ENCODE data around the gene ARHGAP10.

Gene ARHGAP10

GRCh38 chr4:147844781-147845180 lies 112.9 kb downstream of the ARHGAP10 start:
- WGBS (ENCODE audit: insufficient coverage, insufficient read length) = no CpG with 5 or more reads among the region's 7 CpGs
- Histone ChIP-seq H3K4me3 (ENCODE audit: low read length) (no peak overlapping the region), H3K27me3 (ENCODE audit: control insufficient read depth, insufficient read depth, low read length) (no peaks in the 10 kb centered on the region; the same call in 1 of the 2 replicates), H3K9me3 (ENCODE audit: control insufficient read depth, insufficient read depth, low read length) (no peaks in the 10 kb centered on the region), H3K36me3 (ENCODE audit: control insufficient read depth, insufficient read depth, low read length) (no peaks in the 10 kb centered on the region), H3K27ac (ENCODE audit: low read length) (no peak overlapping the region), H3K4me1 (ENCODE audit: control insufficient read depth, insufficient read depth, low read length) (no peaks in the 10 kb centered on the region)
- no peak for DNase-seq (ENCODE audit: low read depth, low spot score)

GRCh38 chr4:147846318-147847155 lies 114.6 kb downstream of the ARHGAP10 start:
- Histone ChIP-seq H3K27ac (ENCODE audit: low read length) (no peak overlapping the region), H3K9me3 (ENCODE audit: control insufficient read depth, insufficient read depth, low read length) (no peaks in the 10 kb centered on the region), H3K36me3 (ENCODE audit: control insufficient read depth, insufficient read depth, low read length) (no peaks in the 10 kb centered on the region), H3K4me3 (ENCODE audit: low read length) (no peak overlapping the region), H3K4me1 (ENCODE audit: control insufficient read depth, insufficient read depth, low read length) (no peaks in the 10 kb centered on the region), H3K27me3 (ENCODE audit: control insufficient read depth, insufficient read depth, low read length) (no peaks in the 10 kb centered on the region)
- DNase-seq (ENCODE audit: low read depth, low spot score) = no peak
- no CpG with 5 or more reads among the region's 6 CpGs for WGBS (ENCODE audit: insufficient coverage, insufficient read length)

DNA sequence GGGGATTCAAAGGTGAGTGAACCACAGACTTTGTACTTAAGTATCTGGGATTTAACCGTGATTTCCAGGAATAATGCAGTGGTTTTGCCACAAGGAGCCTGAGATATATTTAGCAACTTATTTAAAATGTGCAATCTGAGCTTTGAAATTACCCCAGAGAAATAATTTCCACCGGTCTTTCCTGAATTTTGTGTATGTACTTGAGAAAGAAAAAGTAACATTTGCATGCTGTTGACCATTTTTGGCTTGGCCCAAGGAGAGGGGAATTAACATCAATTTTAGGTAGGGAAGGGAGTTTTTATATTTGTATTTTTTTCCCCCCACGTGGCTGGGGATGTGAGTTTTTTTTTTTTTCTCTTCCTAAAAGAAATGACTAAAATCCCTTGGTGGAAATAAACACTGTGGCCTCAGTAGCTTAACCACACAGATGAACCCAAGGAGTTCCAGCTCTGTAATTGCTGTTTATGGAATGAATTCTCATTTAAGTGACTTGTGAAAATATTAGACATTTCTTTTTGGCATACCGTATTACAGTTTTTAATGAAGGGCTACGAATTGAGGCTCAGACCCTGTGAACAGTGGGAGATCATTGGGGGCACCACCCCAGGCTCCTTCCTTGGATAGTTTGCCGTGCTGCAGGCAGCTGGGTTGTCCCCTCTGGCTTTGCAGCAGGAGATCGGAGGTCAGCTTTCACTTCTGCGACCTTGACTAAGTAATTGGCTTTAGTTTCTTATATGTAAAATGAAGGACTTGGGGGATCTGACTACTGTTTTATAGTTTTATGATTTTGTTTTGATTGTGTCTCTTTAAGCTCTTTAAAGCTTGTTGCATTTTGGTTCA lies 116.1 kb downstream of the ARHGAP10 start:
- no peak for DNase-seq (ENCODE audit: low read depth, low spot score)
- WGBS (ENCODE audit: insufficient coverage, insufficient read length) = no CpG with 5 or more reads among the region's 8 CpGs

DNA sequence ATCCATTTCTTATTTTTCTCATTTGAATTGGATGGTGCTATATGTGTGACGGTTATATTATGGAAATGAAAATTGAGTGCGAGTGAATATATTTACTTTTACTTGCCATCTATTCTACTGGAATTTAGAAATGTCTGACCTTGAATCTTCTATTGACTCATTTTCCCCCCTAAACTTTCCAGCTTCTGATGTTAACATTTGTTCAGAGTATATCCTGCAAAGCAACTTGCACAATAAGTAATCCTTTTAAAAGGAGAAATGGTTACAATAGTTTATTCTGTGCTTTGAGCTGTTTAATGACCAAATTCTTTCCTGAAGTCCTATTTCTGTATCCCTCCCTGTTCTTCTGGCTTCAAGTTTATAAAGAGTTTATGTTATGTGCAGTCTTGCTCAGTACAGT lies 116.7 kb downstream of the ARHGAP10 start:
- no peak overlapping the region for H3K4me3 ChIP-seq (ENCODE audit: low read length)
- no peaks in the 10 kb centered on the region for H3K36me3 ChIP-seq (ENCODE audit: control insufficient read depth, insufficient read depth, low read length)
- no peak overlapping the region for H3K27ac ChIP-seq (ENCODE audit: low read length)
- no peak for DNase-seq (ENCODE audit: low read depth, low spot score)
- no peaks in the 10 kb centered on the region for H3K4me1 ChIP-seq (ENCODE audit: control insufficient read depth, insufficient read depth, low read length)
- 100% methylated on average over 2 of the region's 2 CpGs for WGBS (ENCODE audit: insufficient coverage, insufficient read length)
- H3K9me3 ChIP-seq (ENCODE audit: control insufficient read depth, insufficient read depth, low read length) = no peaks in the 10 kb centered on the region
- no peaks in the 10 kb centered on the region for H3K27me3 ChIP-seq (ENCODE audit: control insufficient read depth, insufficient read depth, low read length)

More for the DNA sequence above, 116.1 kb downstream of the ARHGAP10 start:
- Histone ChIP-seq H3K4me1 (ENCODE audit: control insufficient read depth, insufficient read depth, low read length) (no peaks in the 10 kb centered on the region), H3K4me3 (ENCODE audit: low read length) (no peak overlapping the region), H3K36me3 (ENCODE audit: control insufficient read depth, insufficient read depth, low read length) (no peaks in the 10 kb centered on the region), H3K27me3 (ENCODE audit: control insufficient read depth, insufficient read depth, low read length) (no peaks in the 10 kb centered on the region), H3K9me3 (ENCODE audit: control insufficient read depth, insufficient read depth, low read length) (no peaks in the 10 kb centered on the region), H3K27ac (ENCODE audit: low read length) (no peak overlapping the region)

DNA sequence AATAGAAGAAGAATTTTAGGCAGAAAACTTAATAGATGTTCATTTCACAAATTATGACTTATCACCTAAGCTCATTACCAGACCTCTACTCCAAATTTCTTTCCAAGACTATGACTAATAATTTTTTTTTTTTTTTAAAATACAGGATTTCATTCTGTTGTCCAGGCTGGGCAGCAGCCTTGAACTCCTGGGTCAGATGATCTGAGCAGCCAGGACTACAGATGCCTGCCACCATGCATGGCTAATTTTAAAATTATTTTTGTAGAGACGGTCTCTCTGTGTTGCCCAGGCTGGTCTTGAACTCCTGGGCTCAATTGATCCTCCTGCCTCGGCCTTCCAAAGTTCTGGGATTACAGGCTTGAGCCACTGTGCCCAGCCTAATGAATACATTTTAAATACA lies 119.2 kb downstream of the ARHGAP10 start:
- no peak overlapping the region for H3K27ac ChIP-seq (ENCODE audit: low read length)
- no peak overlapping the region for H3K4me3 ChIP-seq (ENCODE audit: low read length)
- no CpG with 5 or more reads among the region's 2 CpGs for WGBS (ENCODE audit: insufficient coverage, insufficient read length)

GRCh38 chr4:147853706-147854105 lies 121.8 kb downstream of the ARHGAP10 start:
- Histone ChIP-seq H3K4me1 (ENCODE audit: control insufficient read depth, insufficient read depth, low read length) (no peaks in the 10 kb centered on the region), H3K36me3 (ENCODE audit: control insufficient read depth, insufficient read depth, low read length) (no peaks in the 10 kb centered on the region), H3K9me3 (ENCODE audit: control insufficient read depth, insufficient read depth, low read length) (no peaks in the 10 kb centered on the region), H3K27ac (ENCODE audit: low read length) (no peak overlapping the region), H3K4me3 (ENCODE audit: low read length) (no peak overlapping the region), H3K27me3 (ENCODE audit: control insufficient read depth, insufficient read depth, low read length) (no peaks in the 10 kb centered on the region)
- no peak for DNase-seq (ENCODE audit: low read depth, low spot score)
- WGBS (ENCODE audit: insufficient coverage, insufficient read length) = no CpG with 5 or more reads among the region's 2 CpGs

More for the DNA sequence above, 119.2 kb downstream of the ARHGAP10 start:
- H3K27me3 ChIP-seq (ENCODE audit: control insufficient read depth, insufficient read depth, low read length) = no peaks in the 10 kb centered on the region
- no peaks in the 10 kb centered on the region for H3K36me3 ChIP-seq (ENCODE audit: control insufficient read depth, insufficient read depth, low read length)
- no peaks in the 10 kb centered on the region for H3K9me3 ChIP-seq (ENCODE audit: control insufficient read depth, insufficient read depth, low read length)
- no peak for DNase-seq (ENCODE audit: low read depth, low spot score)
- no peaks in the 10 kb centered on the region for H3K4me1 ChIP-seq (ENCODE audit: control insufficient read depth, insufficient read depth, low read length)

GRCh38 chr4:147854154-147854553 lies 122.3 kb downstream of the ARHGAP10 start:
- Histone ChIP-seq H3K36me3 (ENCODE audit: control insufficient read depth, insufficient read depth, low read length) (no peaks in the 10 kb centered on the region), H3K4me1 (ENCODE audit: control insufficient read depth, insufficient read depth, low read length) (no peaks in the 10 kb centered on the region), H3K27me3 (ENCODE audit: control insufficient read depth, insufficient read depth, low read length) (no peaks in the 10 kb centered on the region), H3K9me3 (ENCODE audit: control insufficient read depth, insufficient read depth, low read length) (no peaks in the 10 kb centered on the region), H3K27ac (ENCODE audit: low read length) (no peak overlapping the region), H3K4me3 (ENCODE audit: low read length) (no peak overlapping the region)
- WGBS (ENCODE audit: insufficient coverage, insufficient read length) = no CpG with 5 or more reads among the region's 3 CpGs
- no peak for DNase-seq (ENCODE audit: low read depth, low spot score)

- no CpG with 5 or more reads among the region's 1 CpG for WGBS (ENCODE audit: insufficient coverage, insufficient read length)
- H3K27ac ChIP-seq (ENCODE audit: low read length) = no peak overlapping the region
- DNase-seq (ENCODE audit: low read depth, low spot score) = no peak
- H3K4me3 ChIP-seq (ENCODE audit: low read length) = no peak overlapping the region
- H3K4me1 ChIP-seq (ENCODE audit: control insufficient read depth, insufficient read depth, low read length) = no peaks in the 10 kb centered on the region
- H3K9me3 ChIP-seq (ENCODE audit: control insufficient read depth, insufficient read depth, low read length) = no peaks in the 10 kb centered on the region
- no peaks in the 10 kb centered on the region for H3K27me3 ChIP-seq (ENCODE audit: control insufficient read depth, insufficient read depth, low read length)
- H3K36me3 ChIP-seq (ENCODE audit: control insufficient read depth, insufficient read depth, low read length) = no peaks in the 10 kb centered on the region
Observed at GRCh38 chr4:147855571-147856009, 123.7 kb downstream of the ARHGAP10 start.

DNA sequence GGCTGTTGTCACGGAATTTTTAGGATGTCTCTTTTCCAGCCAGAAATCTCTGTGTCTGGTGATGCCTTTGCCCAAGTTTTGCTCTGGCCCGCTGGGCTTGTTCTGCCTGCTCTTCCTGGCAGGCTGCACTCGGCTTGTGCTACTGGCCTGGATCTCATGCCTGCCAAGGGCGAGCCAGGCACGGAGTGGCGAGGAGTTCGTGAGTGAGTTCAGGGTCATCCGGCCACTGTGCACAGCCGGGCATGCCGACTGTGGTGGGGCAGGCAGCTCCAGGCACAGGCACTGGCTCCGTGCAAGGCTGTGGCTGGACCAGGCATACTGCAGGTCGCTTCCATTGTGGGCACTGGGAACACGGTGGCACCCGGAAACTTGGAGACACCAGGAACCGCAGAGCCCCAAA lies 129.1 kb downstream of the ARHGAP10 start:
- no peak overlapping the region for H3K27ac ChIP-seq (ENCODE audit: low read length)
- no peaks in the 10 kb centered on the region for H3K27me3 ChIP-seq (ENCODE audit: control insufficient read depth, insufficient read depth, low read length)
- no peak for DNase-seq (ENCODE audit: low read depth, low spot score)
- H3K36me3 ChIP-seq (ENCODE audit: control insufficient read depth, insufficient read depth, low read length) = peaks cover 3% of the 10 kb centered on the region; the same call in 1 of the 2 replicates
- H3K9me3 ChIP-seq (ENCODE audit: control insufficient read depth, insufficient read depth, low read length) = no peaks in the 10 kb centered on the region
- no peak overlapping the region for H3K4me3 ChIP-seq (ENCODE audit: low read length)
- whole genome bisulfite sequencing (ENCODE audit: insufficient coverage, insufficient read length) = no CpG with 5 or more reads among the region's 15 CpGs
- H3K4me1 ChIP-seq (ENCODE audit: control insufficient read depth, insufficient read depth, low read length) = no peaks in the 10 kb centered on the region; the same call in 1 of the 2 replicates

- Histone ChIP-seq H3K4me1 (ENCODE audit: control insufficient read depth, insufficient read depth, low read length) (no peaks in the 10 kb centered on the region; the same call in 1 of the 2 replicates), H3K36me3 (ENCODE audit: control insufficient read depth, insufficient read depth, low read length) (peaks cover 3% of the 10 kb centered on the region; the same call in 1 of the 2 replicates), H3K27ac (ENCODE audit: low read length) (no peak overlapping the region), H3K4me3 (ENCODE audit: low read length) (no peak overlapping the region), H3K27me3 (ENCODE audit: control insufficient read depth, insufficient read depth, low read length) (no peaks in the 10 kb centered on the region), H3K9me3 (ENCODE audit: control insufficient read depth, insufficient read depth, low read length) (no peaks in the 10 kb centered on the region)
- DNase-seq (ENCODE audit: low read depth, low spot score) = no peak
- WGBS (ENCODE audit: insufficient coverage, insufficient read length) = no CpG with 5 or more reads among the region's 15 CpGs
Observed at GRCh38 chr4:147862043-147862692, 130.3 kb downstream of the ARHGAP10 start.
